ENCODE results near the gene ECI1.
"Not testable (repeated sequence)": the region's sequence is repeated elsewhere in the genome, so short reads cannot be mapped to it uniquely, and the experiment has no call there.

ECI1 gene

GRCh38 chr16:2242598-2242997 lies 8.8 kb downstream of the ECI1 start:
- Histone ChIP-seq H3K4me3 (ENCODE audit: low read length) (no peak overlapping the region), H3F3A (ENCODE audit: control insufficient read depth, insufficient read depth) (peaks cover 15% of the 10 kb centered on the region; the same call in 1 of the 2 replicates), H3K9me2 (replicated peaks; ENCODE audit: control insufficient read depth, low read length) (no peaks in the 10 kb centered on the region), H3K79me2 (ENCODE audit: control insufficient read depth, low read length) (no peaks in the 10 kb centered on the region), H3K27ac (ENCODE audit: low read depth, low read length) (no peak overlapping the region), H4K20me1 (ENCODE audit: control insufficient read depth, insufficient read depth, low read depth, low read length) (no peaks in the 10 kb centered on the region), H3K4me2 (ENCODE audit: low read length) (no peak overlapping the region), H3K36me3 (ENCODE audit: control insufficient read depth, low read length) (peaks cover 58% of the 10 kb centered on the region), H3K9me3 (ENCODE audit: control insufficient read depth, insufficient read depth, low read length) (no peaks in the 10 kb centered on the region), H3K4me1 (ENCODE audit: control insufficient read depth, low read length) (no peaks in the 10 kb centered on the region), H3K27me3 (ENCODE audit: control insufficient read depth, low read length) (no peaks in the 10 kb centered on the region)
- no peak for TF ChIP-seq CTCF (IDR thresholded peaks at IDR 0.05; ENCODE audit: low read depth, low read length, poor library complexity, severe bottlenecking)
- TF ChIP-seq EZH2phosphoT487 (IDR thresholded peaks at IDR 0.05; ENCODE audit: borderline replicate concordance, low read length) = no peak

GRCh38 chr16:2240331-2240730 lies 11.1 kb downstream of the ECI1 start:
- not testable (repeated sequence) for H3K4me1 ChIP-seq (ENCODE audit: control insufficient read depth, low read length); H3K79me2 ChIP-seq (ENCODE audit: control insufficient read depth, low read length); H3K4me3 ChIP-seq (ENCODE audit: low read length); H3K27ac ChIP-seq (ENCODE audit: low read depth, low read length); H4K20me1 ChIP-seq (ENCODE audit: control insufficient read depth, insufficient read depth, low read depth, low read length); H3K9me3 ChIP-seq (ENCODE audit: control insufficient read depth, insufficient read depth, low read length); H3K4me2 ChIP-seq (ENCODE audit: low read length); H3K9me2 ChIP-seq (replicated peaks; ENCODE audit: control insufficient read depth, low read length); H3K27me3 ChIP-seq (ENCODE audit: control insufficient read depth, low read length)
- Histone ChIP-seq H3F3A (ENCODE audit: control insufficient read depth, insufficient read depth) (peaks cover 15% of the 10 kb centered on the region; the same call in 1 of the 2 replicates), H3K36me3 (ENCODE audit: control insufficient read depth, low read length) (peaks cover 51% of the 10 kb centered on the region)

GRCh38 chr16:2238838-2239675 lies 12.3 kb downstream of the ECI1 start:
- Histone ChIP-seq H3K79me2 (ENCODE audit: control insufficient read depth, low read length) (no peaks in the 10 kb centered on the region), H3K27me3 (ENCODE audit: control insufficient read depth, low read length) (no peaks in the 10 kb centered on the region), H3K4me1 (ENCODE audit: control insufficient read depth, low read length) (no peaks in the 10 kb centered on the region), H3K9me3 (ENCODE audit: control insufficient read depth, insufficient read depth, low read length) (no peaks in the 10 kb centered on the region), H3K36me3 (ENCODE audit: control insufficient read depth, low read length) (peaks cover 49% of the 10 kb centered on the region), H3K4me2 (ENCODE audit: low read length) (no peak overlapping the region), H3K9me2 (replicated peaks; ENCODE audit: control insufficient read depth, low read length) (no peaks in the 10 kb centered on the region), H4K20me1 (ENCODE audit: control insufficient read depth, insufficient read depth, low read depth, low read length) (no peaks in the 10 kb centered on the region), H3K27ac (ENCODE audit: low read depth, low read length) (no peak overlapping the region), H3K4me3 (ENCODE audit: low read length) (no peak overlapping the region), H3F3A (ENCODE audit: control insufficient read depth, insufficient read depth) (peaks cover 15% of the 10 kb centered on the region; the same call in 1 of the 2 replicates)
- TF ChIP-seq EZH2phosphoT487 (IDR thresholded peaks at IDR 0.05; ENCODE audit: borderline replicate concordance, low read length) (no peak), CTCF (IDR thresholded peaks at IDR 0.05; ENCODE audit: low read depth, low read length, poor library complexity, severe bottlenecking) (no peak)

- TF ChIP-seq EZH2phosphoT487 (IDR thresholded peaks at IDR 0.05; ENCODE audit: borderline replicate concordance, low read length) = no peak
- TF ChIP-seq CTCF (IDR thresholded peaks at IDR 0.05; ENCODE audit: low read depth, low read length, poor library complexity, severe bottlenecking) = no peak
- Histone ChIP-seq H3K27ac (ENCODE audit: low read depth, low read length) (no peak overlapping the region), H3K9me3 (ENCODE audit: control insufficient read depth, insufficient read depth, low read length) (no peaks in the 10 kb centered on the region), H4K20me1 (ENCODE audit: control insufficient read depth, insufficient read depth, low read depth, low read length) (no peaks in the 10 kb centered on the region), H3K27me3 (ENCODE audit: control insufficient read depth, low read length) (no peaks in the 10 kb centered on the region), H3K4me2 (ENCODE audit: low read length) (no peak overlapping the region), H3F3A (ENCODE audit: control insufficient read depth, insufficient read depth) (peaks cover 15% of the 10 kb centered on the region; the same call in 1 of the 2 replicates), H3K9me2 (replicated peaks; ENCODE audit: control insufficient read depth, low read length) (no peaks in the 10 kb centered on the region), H3K36me3 (ENCODE audit: control insufficient read depth, low read length) (peaks cover 48% of the 10 kb centered on the region), H3K4me3 (ENCODE audit: low read length) (no peak overlapping the region), H3K79me2 (ENCODE audit: control insufficient read depth, low read length) (no peaks in the 10 kb centered on the region), H3K4me1 (ENCODE audit: control insufficient read depth, low read length) (no peaks in the 10 kb centered on the region)
These were observed 13.1 kb downstream of the ECI1 start for GRCh38 chr16:2238150-2238837.

All from DOHH2 (cell line).